Stimulated activated naive CD8-positive, alpha-beta T cell treated with anti-CD3 and anti-CD28 coated beads, Interleukin-15, Interleukin-2, amounts not matched to agents 100 ng/mL and 50 ng/mL, for 24 hours (primary cell): ENCODE measurements around the gene MACROH2A1.

Source experiments
- H3K27ac Mint-ChIP-seq: one replicate; pipeline ENCODE4 v1.8.0; 2021; ENCODE audit warnings: mild to moderate bottlenecking, mixed read lengths
- H3K27me3 Mint-ChIP-seq: one replicate; pipeline ENCODE4 v1.8.0; 2021; ENCODE audit warnings: mixed read lengths
- H3K36me3 Mint-ChIP-seq: one replicate; pipeline ENCODE4 v1.8.0; 2021; ENCODE audit warnings: low read depth, mixed read lengths
- H3K4me1 Mint-ChIP-seq: one replicate; pipeline ENCODE4 v1.8.0; 2021; ENCODE audit warnings: low read depth, mixed read lengths
- H3K4me3 Mint-ChIP-seq: one replicate; pipeline ENCODE4 v1.8.0; 2021; ENCODE audit warnings: mild to moderate bottlenecking, mixed read lengths
- H3K9me3 Mint-ChIP-seq: one replicate; pipeline ENCODE4 v1.8.0; 2021; ENCODE audit warnings: mixed read lengths

MACROH2A1 gene

DNA sequence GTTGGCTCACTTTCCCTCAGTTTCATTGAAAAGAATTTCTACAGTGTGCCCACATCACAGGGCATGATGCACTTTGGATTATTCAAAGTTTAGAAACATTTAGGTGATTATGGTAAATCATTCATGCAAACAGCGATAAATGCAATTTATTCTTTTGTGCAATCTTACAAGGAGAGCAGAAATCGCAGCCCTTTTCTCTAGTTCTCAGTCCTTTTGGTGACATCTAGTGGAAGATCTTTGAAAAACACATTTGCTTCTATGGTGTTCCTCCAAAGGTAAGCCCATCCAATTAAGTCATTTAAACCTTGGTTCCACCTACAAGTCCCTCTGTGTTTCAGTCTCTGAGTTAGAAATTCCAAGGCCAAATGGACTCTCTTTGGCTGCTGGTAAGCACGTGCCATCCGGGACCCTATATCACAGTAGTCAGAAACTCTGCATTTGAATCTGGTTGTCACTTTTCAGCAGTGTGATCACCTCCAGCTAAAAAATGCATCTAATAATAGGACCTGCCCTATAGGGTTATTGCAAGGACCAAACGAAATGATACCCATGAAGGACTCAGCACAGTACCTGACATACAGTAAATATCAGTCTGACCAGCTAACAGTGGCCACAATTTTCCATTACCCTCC, 66.4 kb downstream of the MACROH2A1 start:
- H3K4me1 Mint-ChIP-seq: peaks cover 10% of the 10 kb centered on the region
- peaks cover 34% of the 10 kb centered on the region for H3K36me3 Mint-ChIP-seq
- no peak overlapping the region for H3K27ac Mint-ChIP-seq
- H3K27me3 Mint-ChIP-seq: no peaks in the 10 kb centered on the region
- H3K4me3 Mint-ChIP-seq: no peak overlapping the region
- no peaks in the 10 kb centered on the region for H3K9me3 Mint-ChIP-seq

DNA sequence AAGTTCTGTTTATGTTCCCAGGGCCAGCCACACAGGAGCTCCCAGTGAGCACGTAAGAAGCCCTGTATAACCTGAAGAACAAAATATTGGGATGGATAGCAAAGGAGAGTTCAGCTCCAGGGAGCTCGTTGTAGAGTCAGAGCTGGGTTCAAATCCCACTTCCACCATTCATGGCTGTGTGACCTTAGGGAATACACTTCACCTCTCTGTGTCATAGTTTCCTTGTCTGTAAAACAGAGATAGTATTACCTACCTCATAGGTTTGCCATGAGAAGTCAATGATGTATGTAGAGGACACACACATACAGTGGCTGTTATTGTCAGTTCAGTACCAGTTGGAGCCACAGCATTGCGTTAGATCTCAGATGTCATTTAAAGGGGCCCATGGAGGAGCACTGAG, 67.4 kb downstream of the MACROH2A1 start:
- H3K36me3 Mint-ChIP-seq: peaks cover 30% of the 10 kb centered on the region
- no peak overlapping the region for H3K27ac Mint-ChIP-seq
- peaks cover 10% of the 10 kb centered on the region for H3K4me1 Mint-ChIP-seq
- H3K27me3 Mint-ChIP-seq: no peaks in the 10 kb centered on the region
- H3K4me3 Mint-ChIP-seq: no peak overlapping the region
- H3K9me3 Mint-ChIP-seq: no peaks in the 10 kb centered on the region

DNA sequence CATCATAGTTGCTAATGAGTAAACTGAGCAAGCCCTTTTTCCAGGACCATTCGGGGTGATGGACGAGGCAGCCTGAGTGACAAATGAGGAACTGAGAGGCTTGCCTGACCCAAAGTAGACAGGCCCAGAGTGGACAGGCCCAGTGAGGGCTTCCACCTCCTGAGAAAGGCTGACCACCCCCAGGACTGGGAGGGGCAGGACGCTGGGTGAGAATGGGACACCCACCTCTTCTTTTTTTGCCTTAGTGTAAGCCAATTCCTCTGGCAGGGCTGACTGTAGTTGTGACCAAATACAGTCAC, 68.3 kb downstream of the MACROH2A1 start:
- Mint-ChIP-seq H3K27ac (no peak overlapping the region), H3K9me3 (no peaks in the 10 kb centered on the region), H3K4me1 (peaks cover 14% of the 10 kb centered on the region), H3K4me3 (no peak overlapping the region), H3K36me3 (peaks cover 30% of the 10 kb centered on the region), H3K27me3 (no peaks in the 10 kb centered on the region)

DNA sequence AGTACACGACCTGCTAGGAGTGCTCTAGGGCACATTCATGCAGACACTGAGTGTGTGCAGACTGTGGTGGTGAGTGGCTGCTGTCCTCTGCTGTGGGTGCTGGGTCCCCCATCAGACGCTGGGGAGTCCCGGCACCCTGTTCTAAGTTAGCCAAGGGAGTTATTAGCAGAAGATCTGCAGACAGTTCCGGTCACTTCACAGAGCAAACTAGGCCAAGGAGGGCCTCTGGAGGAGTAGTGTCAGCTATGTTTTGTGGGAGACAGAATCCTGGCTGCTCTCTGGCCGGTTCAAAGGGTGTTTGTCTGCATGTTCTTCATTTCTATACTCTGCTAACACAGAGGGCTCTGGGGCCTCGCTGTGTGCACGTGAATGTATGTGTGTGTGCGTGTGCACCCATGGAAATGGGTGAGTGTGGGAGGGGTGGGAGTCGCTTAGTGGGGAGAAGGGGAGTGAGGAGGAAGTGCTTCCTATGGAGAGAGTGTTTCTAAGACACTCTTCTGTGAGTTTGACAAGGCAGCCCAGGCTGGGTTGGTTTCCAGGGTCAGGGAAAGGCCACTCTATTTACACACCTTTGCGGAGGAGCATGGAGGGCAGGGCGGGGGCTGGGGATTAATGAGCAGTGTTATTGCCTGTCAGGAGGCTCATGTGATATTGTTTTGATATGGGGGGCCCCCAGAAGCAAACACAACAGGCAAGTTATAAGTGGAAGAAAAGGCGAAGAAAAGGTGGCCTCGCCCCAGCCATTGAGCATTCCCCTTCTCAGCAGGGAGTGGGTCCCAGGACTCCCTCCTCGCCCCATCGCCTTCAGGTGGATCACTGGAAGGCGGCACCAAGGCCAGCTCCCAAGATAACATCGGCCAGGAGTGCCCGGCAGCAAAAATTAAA, 68.9 kb downstream of the MACROH2A1 start:
- Mint-ChIP-seq H3K27ac (no peak overlapping the region), H3K4me3 (no peak overlapping the region), H3K9me3 (no peaks in the 10 kb centered on the region), H3K36me3 (peaks cover 29% of the 10 kb centered on the region), H3K27me3 (no peaks in the 10 kb centered on the region), H3K4me1 (peaks cover 19% of the 10 kb centered on the region)

DNA sequence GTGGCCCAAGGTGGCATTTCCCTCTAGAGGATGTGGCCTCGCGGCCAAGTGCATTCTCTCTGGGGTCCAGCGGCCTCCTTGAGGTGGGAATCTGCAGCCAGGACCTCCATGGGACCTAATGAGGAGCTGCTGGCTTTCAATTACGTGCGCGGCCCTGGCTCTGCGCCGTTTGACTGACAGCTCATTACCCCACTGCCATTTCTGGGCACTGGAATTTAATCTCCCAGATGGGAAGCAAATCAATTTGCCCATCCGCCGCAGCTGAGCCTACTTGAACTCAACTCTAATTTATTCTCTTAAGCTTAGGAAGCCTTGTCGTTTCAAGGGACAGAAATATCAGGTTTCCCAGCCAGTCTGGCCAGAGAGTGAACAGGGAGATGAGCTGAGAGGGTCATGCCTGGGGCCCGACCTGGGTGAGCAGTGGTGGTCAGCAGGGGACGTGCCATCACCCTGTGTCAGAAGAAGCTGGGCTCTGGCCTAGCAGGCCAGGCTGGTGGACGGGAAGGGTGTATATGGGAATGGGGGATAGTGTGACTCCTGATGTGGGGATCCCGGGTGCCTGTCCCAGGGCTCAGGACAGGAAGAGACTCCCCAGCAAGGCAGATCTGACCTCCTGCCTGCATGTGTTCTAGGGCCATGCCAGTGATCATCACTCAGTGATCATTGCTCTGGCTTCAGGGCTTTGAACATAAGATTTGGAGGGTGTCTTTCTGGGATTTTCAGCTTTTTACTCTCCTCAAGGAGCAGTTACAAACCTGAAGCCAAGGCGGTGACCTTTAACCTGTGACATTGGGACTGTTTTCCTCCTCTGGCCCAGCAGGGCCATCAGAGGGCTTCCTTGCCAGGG, 69.7 kb downstream of the MACROH2A1 start:
- Mint-ChIP-seq H3K27ac (no peak overlapping the region), H3K36me3 (peaks cover 20% of the 10 kb centered on the region), H3K4me3 (no peak overlapping the region), H3K9me3 (no peaks in the 10 kb centered on the region), H3K4me1 (peaks cover 12% of the 10 kb centered on the region), H3K27me3 (no peaks in the 10 kb centered on the region)

- Mint-ChIP-seq H3K36me3 (peaks cover 11% of the 10 kb centered on the region), H3K4me3 (no peak overlapping the region), H3K27me3 (no peaks in the 10 kb centered on the region), H3K27ac (no peak overlapping the region), H3K4me1 (peaks cover 12% of the 10 kb centered on the region), H3K9me3 (no peaks in the 10 kb centered on the region)
Observed at GRCh38 chr5:135328128-135328687, 70.8 kb downstream of the MACROH2A1 start.

DNA sequence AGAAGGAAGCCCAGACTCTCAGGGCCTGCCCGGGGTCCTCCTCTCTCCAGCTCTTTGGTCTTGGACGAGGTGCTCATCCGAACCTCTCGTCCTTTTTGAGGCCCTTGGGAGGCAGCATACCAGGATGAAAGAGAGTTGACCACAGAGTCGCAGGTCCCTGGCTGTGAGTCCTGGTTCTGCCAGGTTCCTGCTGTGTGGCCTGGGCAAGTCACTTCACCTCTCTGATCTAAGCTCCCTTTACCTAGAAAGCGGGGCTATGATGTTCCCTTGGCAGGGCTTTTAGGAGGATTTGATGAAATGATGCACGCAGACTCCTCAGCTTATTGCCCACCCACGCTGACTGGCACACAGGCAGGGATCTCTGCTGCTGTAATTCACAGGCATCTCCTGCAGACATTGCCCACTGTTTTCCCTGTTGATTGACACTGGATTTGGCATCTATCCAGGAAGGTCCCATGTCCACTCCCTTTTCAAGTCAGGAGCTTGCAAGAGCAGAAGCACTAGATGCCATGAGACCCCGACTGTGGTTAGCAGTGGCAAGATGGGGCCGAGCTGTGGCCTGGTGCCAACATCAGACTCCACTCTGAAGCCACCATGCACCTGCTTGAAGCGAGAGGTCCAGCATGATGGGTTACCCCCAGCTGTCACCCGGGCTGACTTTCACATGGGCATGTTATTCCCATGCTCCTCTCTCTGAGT, 71.5 kb downstream of the MACROH2A1 start:
- no peak overlapping the region for H3K27ac Mint-ChIP-seq
- no peaks in the 10 kb centered on the region for H3K27me3 Mint-ChIP-seq
- no peaks in the 10 kb centered on the region for H3K9me3 Mint-ChIP-seq

DNA sequence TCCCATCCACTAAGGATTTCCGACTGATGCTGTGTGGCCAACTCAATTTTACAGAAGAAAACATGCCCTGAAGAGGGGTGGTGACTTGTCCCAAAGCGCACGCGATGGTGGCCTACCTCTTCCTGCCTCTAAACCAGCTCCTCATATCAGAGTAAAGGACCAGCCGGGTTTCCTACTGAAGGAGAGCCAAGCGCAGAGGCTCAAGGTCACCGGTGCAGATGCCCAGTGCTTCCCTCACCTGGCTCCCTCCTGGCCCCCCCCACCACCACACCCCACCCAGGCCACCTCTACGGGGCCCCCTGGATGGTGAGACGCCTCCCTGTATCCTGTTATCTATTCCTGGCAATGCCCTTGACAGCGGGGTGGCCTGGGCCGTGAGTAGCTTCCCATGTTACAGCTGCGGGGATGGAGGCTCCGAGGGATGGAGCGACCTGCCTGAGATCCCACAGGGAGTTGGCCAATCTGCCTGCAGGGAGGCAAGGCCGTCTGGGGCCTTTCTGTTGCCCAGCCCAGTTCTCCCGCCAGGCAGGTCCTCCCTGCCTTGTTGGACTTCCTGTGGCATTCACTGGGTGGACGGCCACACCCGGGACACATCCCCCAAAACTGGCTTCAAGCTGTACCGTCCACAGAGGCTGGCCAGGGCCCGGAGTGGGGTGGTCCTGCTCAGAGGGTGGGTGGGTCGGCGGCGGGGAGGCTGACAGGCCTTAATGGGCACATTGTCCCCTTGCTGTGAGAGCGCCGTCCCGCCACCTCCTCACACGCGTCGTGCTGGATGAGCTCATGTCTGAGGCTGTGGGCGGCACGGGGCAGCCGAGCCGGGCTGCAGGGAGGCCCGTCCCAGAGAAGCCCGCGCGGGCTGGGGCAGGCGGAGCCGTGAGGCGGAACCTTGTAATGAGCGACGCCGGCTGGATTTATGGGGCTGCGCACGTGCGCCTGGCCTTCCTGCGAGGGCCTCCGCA, 72.5 kb downstream of the MACROH2A1 start:
- Mint-ChIP-seq H3K27ac (no peak overlapping the region), H3K9me3 (no peaks in the 10 kb centered on the region)

More for the DNA sequence above, 71.5 kb downstream of the MACROH2A1 start:
- Mint-ChIP-seq H3K4me1 (peaks cover 12% of the 10 kb centered on the region), H3K4me3 (no peak overlapping the region), H3K36me3 (peaks cover 8% of the 10 kb centered on the region)

DNA sequence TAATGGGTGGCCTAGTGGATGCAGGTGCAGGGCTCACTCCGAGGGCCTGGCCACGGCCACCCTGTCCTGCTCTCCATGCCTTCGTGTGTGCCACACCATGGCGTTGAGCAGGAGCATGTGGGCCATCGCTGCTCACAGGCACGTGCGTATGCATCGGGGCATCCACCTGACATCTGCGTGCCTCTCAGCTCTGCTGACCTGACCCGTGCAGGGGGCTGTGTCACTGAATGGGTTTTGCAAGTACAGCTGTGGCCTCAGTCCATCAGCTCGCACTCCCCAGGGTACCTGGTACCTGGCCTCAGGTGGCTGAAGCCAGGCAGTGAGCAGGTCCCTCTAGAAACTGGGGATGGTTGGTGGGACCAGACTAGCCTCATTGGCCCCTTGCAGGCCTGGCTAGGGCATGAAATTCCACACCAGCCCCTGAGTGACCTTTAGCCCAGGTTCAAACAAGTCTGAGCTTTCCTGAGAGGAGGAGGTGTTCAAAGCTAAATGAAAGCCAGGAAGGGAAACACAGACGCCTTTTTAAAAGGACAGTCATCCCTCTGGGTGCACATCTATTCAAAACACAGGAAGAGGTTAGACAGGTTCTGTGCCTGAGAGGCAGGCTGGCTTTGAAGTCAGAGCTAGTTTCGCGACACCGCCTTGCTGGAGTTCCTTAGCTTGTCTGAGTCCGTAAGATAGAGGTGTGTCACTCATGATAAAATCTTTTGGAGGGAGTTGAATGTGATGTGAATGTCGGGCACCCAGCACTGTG, 74.0 kb downstream of the MACROH2A1 start:
- H3K27me3 Mint-ChIP-seq: no peaks in the 10 kb centered on the region
- H3K27ac Mint-ChIP-seq: no peak overlapping the region
- H3K4me1 Mint-ChIP-seq: peaks cover 12% of the 10 kb centered on the region
- H3K36me3 Mint-ChIP-seq: peaks cover under 1% of the 10 kb centered on the region
- no peaks in the 10 kb centered on the region for H3K9me3 Mint-ChIP-seq
- H3K4me3 Mint-ChIP-seq: no peak overlapping the region

More for the DNA sequence above, 72.5 kb downstream of the MACROH2A1 start:
- Mint-ChIP-seq H3K4me3 (no peak overlapping the region), H3K36me3 (peaks cover 4% of the 10 kb centered on the region), H3K4me1 (peaks cover 12% of the 10 kb centered on the region), H3K27me3 (no peaks in the 10 kb centered on the region)

GRCh38 chr5:135324160-135324559, 74.9 kb downstream of the MACROH2A1 start:
- Mint-ChIP-seq H3K4me3 (no peak overlapping the region), H3K4me1 (peaks cover 12% of the 10 kb centered on the region), H3K36me3 (no peaks in the 10 kb centered on the region), H3K9me3 (no peaks in the 10 kb centered on the region), H3K27ac (no peak overlapping the region), H3K27me3 (no peaks in the 10 kb centered on the region)

DNA sequence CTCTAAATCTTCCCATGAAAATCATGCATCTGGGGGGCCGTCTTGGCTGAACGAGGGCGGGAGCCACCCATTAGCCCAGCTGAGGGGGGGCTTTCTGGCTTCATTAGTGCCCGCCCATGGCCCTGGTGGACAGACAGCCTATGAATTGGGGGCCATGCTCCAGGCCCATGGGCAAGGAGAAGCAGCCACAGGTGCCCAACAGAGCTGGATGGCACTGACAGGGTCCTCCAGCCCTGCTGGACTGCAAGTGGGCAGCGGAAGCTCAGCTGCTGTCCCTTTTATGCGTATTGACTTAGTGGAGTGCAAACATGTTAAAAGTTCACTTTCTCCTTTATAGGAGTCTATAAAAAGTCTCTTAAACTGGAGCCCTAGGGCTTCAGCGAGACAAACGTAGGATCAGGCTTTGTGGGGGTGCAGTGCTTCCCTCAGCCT, 75.3 kb downstream of the MACROH2A1 start:
- H3K9me3 Mint-ChIP-seq: no peaks in the 10 kb centered on the region
- no peaks in the 10 kb centered on the region for H3K36me3 Mint-ChIP-seq
- peaks cover 12% of the 10 kb centered on the region for H3K4me1 Mint-ChIP-seq
- H3K27ac Mint-ChIP-seq: no peak overlapping the region
- H3K4me3 Mint-ChIP-seq: no peak overlapping the region
- no peaks in the 10 kb centered on the region for H3K27me3 Mint-ChIP-seq

GRCh38 chr5:135323227-135323626, 75.8 kb downstream of the MACROH2A1 start:
- H3K9me3 Mint-ChIP-seq: no peaks in the 10 kb centered on the region
- H3K4me3 Mint-ChIP-seq: no peak overlapping the region
- peaks cover 12% of the 10 kb centered on the region for H3K4me1 Mint-ChIP-seq
- no peaks in the 10 kb centered on the region for H3K27me3 Mint-ChIP-seq
- no peak overlapping the region for H3K27ac Mint-ChIP-seq
- H3K36me3 Mint-ChIP-seq: no peaks in the 10 kb centered on the region

- Mint-ChIP-seq H3K27me3 (no peaks in the 10 kb centered on the region), H3K9me3 (no peaks in the 10 kb centered on the region), H3K36me3 (no peaks in the 10 kb centered on the region), H3K4me3 (no peak overlapping the region), H3K4me1 (peaks cover 12% of the 10 kb centered on the region), H3K27ac (no peak overlapping the region)
Observed at GRCh38 chr5:135322744-135323143, 76.3 kb downstream of the MACROH2A1 start.
